CD4-positive, alpha-beta T cell treated with Interleukin-4 for 4 hours (primary cell): ENCODE data around the gene KIF26B.

Experiments
- DNase-seq: peaks from one replicate; pipeline ENCODE4 v3.0.0-alpha.2; 2020

KIF26B gene

DNA sequence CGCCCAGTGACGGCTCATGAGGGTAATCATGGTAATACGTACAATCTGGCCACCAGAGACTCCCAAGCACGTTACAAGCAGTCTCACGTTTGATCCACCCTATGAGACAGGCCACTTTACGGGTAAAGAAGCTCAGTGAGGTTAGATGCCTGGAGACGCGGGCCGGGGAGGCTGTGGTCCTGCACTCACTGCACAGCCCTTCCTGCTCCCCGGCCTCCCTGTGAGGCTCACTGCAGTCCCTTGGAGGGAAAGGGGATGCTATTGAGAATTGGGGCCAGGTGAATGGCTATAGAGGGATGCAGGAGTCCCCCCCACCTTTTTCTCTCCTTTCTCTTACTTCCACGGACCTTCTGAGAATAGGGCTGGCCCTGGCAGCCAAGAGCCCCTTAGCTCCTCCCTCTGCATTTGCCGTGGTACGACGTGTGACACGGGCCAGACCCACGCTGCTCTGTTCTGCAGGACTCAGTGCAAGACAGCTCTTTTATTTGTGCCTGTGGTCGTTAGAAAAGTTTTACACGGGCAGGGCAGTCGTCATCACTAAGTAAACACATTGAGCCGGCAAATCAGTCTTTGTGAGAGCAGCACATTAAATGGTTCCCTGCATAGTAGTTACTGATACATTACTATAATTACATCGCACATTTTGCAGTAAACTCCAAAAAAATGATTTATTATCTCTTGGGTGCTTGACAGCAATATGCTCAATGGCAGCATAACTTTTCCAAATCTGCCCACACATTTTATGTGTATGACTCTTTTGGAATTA is 18.8 kb downstream of the KIF26B start:
- DNase-seq: no peak

- DNase-seq: no peak
These were observed 22.5 kb downstream of the KIF26B start for GRCh38 chr1:245177071-245177900.

GRCh38 chr1:245179706-245180105 is 24.9 kb downstream of the KIF26B start:
- no peak for DNase-seq

GRCh38 chr1:245180496-245181157 is 25.8 kb downstream of the KIF26B start:
- DNase-seq: no peak

DNA sequence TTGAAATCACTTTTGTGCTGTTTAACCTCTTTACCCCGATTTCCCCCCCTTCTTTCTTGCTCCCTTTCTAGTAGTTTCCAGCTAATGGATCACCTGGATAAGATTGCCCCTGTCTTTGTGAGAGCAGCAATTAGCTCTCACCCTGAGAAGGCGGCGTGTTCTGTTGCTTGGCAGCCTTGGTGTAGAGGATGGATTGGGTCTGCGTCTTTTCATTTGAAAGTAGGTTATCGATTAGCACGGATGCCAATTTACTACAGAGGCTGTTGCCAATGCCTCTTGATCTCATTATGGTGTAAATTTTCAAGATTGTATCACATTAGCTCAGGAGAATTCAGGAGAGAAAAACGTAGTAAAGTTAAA is 26.4 kb downstream of the KIF26B start:
- DNase-seq: no peak

GRCh38 chr1:245182028-245182427 is 27.2 kb downstream of the KIF26B start:
- DNase-seq: no peak

- DNase-seq: no peak
These were observed 28.6 kb downstream of the KIF26B start for GRCh38 chr1:245183429-245183828.

GRCh38 chr1:245184779-245185178 is 30.0 kb downstream of the KIF26B start:
- DNase-seq: no peak

DNA sequence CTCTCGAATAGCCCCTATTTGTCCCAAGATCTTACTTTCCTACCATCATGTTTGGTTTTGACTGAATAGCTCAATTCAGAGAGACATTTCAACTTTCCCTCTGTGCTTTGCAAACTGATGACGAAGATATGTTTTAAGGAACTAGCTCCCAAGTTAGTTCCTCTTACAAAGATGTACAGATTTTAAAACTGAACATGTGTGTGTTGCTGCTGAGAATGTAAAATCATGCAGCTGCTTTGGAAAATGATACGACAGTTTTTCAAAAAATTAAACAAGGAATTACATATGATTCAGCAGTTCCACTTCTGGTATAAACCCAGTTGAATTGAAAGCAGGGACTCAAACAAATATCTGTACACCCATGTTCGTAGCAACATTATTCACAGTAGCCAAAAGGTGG is 33.6 kb downstream of the KIF26B start:
- DNase-seq: no peak

GRCh38 chr1:245195398-245195797 is 40.6 kb downstream of the KIF26B start:
- no peak for DNase-seq

GRCh38 chr1:245197121-245197520 is 42.3 kb downstream of the KIF26B start:
- no peak for DNase-seq

DNA sequence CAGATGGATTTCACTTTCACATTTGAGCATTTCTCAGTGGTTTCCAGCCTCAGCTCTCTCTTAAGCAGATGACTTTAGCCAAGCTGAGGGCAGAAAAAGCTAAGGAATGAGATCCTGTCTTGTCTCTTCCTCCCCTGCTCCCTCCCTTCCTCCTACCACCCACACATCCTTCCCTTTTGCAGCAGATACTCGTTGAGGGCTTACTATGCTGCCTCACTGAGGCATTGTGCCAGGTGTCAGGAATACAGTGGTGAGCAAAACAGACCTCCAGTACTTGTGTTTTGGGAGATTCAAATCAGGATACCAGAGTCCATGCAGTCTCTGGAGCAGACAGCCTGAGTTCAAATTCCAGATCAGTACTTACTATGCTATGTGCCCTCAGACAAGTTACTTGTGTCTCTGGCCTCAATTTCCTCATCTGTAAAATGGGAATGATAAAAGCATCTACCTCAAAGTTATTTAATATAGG is 43.2 kb downstream of the KIF26B start:
- DNase-seq: no peak

GRCh38 chr1:245198748-245199516 is 44.1 kb downstream of the KIF26B start:
- DNase-seq: no peak

GRCh38 chr1:245200146-245200545 is 45.4 kb downstream of the KIF26B start:
- no peak for DNase-seq

DNA sequence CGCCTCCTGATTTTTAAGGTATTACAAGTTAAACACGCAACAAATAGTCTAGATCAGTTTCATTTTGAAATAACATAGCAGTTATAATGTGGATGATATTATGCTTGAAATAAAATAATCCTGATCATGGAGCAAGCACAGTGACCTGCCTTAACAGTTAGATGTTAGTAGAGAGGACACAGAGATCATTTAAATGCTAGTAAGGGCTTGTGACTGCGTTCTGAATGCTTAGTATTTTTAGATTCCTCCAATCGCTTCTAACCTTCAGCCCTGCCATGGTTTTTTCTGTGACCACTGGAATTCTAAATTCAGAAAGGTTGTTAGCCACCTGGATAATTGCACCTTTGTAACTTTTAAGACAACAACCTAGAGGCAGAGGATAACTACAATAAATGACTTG is 46.4 kb downstream of the KIF26B start:
- no peak for DNase-seq

DNA sequence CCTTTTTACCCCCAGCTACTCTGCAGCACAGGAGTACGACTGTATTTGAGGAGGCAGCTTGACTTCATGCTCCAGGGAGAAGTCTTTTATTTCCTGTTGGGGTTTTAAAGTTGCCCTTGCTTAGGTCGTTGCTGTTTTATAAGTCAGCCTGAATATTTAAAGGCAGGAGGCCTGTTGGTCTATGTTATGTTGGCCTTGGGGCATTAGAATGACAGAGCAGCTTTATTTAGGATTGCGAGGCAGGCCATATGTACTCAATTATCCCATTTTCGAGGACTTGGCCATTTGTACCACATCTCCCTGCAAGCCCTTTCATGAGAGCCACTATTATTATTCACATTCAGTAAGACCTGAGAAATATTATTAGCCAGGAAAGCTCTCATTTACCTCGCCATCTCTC is 47.0 kb downstream of the KIF26B start:
- no peak for DNase-seq

- DNase-seq: no peak
These were observed 50.6 kb downstream of the KIF26B start for GRCh38 chr1:245205396-245205795.

DNA sequence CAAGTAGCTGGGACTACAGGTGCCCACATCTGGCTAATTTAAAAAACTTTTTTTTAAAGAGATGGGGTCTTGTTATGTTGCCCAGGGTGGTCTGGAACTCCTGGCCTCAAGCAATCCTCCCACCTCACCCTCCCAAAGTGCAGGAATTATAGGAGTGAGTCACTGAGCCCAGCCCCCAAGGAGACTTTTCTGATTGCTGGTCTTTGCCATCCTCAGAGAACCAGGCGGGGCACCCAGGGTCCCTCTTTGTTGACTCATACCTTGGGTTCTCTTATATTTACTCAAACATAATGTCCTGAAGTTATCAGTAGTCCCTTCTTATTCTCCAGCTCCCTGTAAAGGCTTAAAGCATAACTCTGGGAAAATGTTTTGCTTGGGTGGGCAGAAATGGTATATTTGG is 51.1 kb downstream of the KIF26B start:
- no peak for DNase-seq

GRCh38 chr1:245207056-245207638 is 52.4 kb downstream of the KIF26B start:
- DNase-seq: no peak

DNA sequence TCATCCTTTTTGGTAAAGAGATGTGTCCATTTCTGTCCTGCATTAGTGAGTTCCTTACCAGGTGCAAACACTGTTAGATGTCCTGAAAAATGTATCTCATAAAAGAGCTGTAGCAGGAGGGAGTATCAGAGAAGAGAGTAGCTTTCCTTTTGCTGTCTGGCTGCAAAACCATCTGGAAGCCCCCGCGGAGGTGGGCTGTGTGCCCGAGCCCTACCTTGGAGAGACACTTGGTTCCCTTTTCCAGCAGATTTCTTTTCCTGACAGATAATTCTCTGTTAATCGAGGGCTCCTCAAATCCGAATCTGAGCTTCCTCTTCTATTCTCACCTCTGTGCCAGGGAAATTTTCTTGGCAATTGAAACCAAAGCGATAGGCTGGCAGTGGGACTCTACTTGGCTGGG is 53.0 kb downstream of the KIF26B start:
- DNase-seq: no peak

GRCh38 chr1:245209658-245210435 is 55.1 kb downstream of the KIF26B start:
- DNase-seq: no peak
